NK-92 (cell line): ENCODE data around the gene TAF1D.
"Not testable (repeated sequence)": the region's sequence is repeated elsewhere in the genome, so short reads cannot be mapped to it uniquely, and the experiment has no call there.

Experiments used
- DNase-seq: peaks from one replicate; lab custom pipeline; 2025; ENCODE audit not compliant: unreplicated experiment; lab: John Stamatoyannopoulos, UW

The TAF1D gene

DNA sequence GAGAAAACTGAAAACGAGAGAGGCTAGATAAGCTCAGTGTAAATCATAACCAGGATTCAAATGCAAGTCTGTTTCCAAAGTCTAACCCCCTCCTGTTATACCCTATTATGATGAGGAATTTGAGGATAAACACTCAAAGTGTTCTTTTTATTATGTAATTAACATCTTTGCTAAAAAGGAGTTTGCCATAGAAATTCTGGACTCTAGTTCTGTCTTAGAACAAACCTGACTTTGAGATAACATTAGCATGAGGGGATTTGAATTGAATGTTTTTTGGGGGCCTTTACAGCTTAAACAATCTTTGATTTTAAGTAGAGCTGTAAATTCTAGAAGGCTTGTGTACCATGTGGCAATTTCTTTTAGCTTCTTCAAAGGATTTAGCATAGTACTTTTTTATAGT, 9.7 kb upstream of the TAF1D start:
- no peak for DNase-seq

DNA sequence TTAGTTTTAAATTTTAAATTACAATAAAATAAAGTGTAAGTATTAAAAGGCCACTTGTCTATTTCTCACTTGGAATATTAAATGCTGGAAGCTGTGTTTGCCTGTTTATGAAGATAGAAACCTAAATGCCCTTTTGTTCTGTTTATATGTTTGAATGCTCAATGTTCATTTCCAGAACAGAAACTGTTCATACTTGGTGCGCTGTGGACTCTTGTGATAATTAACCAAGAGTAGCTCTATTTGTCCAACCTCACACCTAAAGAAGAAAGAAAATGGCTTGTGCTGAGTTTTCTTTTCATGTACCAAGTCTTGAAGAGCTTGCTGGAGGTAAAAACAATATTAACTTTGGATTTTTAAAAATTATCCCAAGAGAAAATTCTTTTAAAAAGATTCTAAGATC, 5.8 kb upstream of the TAF1D start:
- DNase-seq: no peak

DNA sequence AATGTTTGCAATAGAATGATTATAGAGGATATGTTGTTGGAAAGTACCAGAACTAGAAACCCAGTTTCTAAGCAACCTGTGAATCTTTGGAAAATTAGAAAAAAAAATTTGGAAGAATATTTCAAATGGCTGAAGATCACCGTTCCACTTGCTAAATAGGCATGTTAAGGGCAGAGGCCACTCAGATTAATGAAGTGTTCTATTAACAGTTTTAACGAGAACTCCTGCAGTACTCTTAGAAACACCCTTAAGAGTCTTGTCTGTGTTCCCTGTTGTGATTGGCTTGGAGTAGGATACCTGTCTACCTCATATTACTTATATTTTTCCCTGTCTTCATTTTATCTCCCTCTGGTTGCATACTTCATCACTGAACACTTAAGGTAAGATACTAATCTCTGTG, 4.8 kb upstream of the TAF1D start:
- DNase-seq: no peak

DNA sequence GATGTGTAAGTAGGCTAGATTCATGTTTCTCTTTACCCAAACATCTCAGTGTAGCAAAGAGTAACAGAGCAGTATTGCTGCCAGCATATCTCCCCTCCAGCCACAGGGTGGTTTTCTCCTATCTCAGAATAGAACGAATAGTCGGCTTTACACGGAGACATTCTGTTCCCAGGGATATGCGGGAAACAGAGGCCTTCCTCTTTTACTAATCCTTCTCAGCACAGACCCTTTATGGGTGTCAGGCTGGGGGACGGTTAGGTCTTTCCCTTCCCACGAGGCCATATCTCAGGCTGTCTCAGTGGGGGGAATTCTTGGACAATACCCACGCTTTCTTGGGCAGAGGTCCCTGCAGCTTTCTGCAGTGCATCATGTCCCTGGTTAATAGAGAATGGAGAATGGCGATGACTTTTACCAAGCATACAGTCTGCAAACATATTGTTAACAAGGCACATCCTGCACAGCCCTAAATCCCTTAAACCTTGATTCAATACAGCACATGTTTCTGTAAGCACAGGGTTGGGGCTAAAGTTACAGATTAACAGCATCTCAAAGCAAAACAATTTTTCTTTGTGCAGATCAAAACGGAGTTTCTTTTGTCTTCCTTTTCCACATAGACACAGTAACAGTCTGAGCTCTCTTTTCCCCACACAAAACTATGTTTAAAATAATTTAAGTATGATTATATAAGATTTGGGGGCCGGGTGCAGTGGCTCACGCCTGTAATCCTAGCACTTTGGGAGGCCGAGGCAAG, 3.9 kb upstream of the TAF1D start:
- DNase-seq: not testable (repeated sequence)

DNA sequence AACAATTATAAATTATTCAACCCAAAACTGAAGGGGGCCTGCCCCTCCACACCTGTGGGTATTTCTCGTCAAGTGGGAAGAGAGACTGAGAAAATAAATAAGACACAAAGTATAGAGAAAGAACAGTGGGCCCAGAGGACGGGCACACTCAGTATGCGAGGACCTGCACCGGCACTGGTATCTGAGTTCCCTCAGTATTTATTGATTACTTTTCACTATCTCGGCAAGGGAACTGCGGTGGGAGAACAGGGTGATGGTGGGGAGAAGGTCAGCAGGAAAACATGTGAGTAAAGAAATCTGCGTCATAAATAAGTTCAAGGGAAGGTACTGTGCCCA, 3.3 kb upstream of the TAF1D start:
- DNase-seq: no peak

DNA sequence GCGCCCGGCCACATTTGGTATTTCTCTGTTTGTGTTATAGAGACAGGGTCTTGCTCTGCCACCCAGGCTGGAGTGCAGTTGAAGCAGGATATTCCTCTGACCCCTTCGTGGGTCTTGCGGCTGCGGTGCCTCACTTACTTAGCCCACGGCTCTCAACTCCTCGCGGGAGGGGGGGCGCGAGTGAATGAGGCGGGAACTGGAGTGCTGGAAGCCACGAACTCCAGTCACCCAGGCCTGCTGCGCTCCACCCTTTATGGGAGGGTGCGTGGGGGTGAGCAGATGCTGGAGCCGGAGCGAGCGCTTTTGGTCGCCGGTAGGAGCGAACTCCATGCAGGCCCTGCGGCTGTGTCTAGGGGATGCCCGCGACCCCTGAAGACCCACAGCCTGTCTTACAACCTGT, 2.0 kb upstream of the TAF1D start:
- DNase-seq: no peak

DNA sequence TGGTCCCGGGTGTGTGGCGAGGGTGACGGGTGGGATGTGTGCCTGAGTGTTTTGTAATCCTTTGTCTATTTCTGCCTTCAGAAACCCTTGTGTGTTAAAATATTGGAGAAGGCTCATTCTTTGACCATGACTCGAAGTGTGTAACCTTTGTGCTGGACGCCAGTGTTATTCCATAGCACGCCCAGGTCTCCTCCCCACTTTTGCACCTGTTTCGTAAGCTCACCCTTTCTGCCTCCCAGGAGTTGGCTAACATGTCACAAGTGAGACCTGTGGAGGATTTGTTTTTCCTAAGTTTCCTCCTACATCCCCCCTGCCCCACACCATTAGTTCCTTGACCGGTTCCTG, 559 bp upstream of the TAF1D start:
- no peak for DNase-seq

DNA sequence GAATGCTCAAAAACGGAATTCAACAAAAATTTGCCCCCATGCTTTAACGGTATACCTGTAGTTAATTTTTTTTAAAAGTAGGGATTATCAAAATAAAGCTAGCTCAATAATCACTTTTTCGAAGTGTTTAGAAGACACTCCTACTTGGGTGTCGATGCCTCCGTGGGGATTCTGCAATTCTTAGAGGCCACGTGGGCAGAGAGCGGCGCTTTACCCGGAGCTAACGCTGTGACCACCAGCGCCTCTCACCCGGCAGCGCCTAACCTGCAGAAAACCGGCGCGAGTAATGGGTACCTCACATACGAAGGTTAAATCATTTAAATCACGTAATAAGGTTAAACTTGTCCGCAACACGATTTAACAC, 583 bp downstream of the TAF1D start:
- no peak for DNase-seq

DNA sequence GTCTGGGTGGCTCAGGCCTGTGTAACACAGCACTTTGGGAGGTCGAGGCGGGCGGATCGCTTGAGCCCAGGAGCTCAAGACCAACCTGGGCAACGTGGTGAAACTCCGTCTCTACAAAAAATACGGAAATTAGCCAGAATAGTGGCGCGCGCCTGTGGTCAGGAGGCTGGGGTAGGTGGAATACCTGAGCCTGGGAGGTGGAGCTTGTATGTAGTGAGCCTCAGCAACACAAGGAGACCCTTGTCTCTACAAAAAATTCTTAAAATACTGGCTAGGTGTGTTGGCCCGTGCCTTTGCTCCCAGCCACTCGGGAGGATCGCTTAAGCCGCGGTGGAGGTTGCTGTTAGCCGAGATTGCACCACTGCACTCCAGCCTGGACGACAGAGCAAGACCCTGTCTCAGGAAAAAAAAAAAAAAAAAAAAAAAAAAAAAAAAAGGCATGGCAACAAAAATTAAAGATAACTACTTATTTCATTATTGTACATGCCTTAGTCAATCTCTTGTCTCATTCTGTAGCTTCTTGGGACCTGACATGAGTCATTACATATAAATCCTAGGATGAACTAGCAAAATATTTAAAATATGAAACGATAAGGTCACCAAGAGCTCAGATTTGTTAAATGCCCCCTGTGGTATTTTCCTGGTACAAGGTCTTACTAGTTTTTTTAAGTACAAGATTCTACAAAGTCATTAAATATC, 1.1 kb downstream of the TAF1D start:
- DNase-seq: no peak

DNA sequence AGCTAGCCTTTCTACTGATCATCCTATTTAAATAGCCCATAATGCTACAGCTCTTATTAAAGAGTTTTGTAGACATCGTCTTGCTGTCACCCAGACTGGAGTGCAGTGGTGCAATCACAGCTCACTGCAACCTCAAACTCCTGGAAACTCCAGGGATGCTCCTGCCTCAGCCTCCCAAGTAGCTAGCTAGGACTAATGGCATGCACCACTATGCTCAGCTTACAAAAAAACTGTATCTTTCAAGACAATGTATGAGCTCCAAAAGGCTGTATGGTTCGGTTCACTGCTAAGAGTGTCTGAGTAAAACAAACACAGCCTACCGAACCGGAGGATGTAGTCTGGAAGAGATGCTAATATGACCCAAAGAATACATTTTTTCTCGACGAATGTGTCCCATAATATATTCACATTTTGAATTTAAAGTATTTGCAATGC, 2.6 kb downstream of the TAF1D start:
- no peak for DNase-seq

DNA sequence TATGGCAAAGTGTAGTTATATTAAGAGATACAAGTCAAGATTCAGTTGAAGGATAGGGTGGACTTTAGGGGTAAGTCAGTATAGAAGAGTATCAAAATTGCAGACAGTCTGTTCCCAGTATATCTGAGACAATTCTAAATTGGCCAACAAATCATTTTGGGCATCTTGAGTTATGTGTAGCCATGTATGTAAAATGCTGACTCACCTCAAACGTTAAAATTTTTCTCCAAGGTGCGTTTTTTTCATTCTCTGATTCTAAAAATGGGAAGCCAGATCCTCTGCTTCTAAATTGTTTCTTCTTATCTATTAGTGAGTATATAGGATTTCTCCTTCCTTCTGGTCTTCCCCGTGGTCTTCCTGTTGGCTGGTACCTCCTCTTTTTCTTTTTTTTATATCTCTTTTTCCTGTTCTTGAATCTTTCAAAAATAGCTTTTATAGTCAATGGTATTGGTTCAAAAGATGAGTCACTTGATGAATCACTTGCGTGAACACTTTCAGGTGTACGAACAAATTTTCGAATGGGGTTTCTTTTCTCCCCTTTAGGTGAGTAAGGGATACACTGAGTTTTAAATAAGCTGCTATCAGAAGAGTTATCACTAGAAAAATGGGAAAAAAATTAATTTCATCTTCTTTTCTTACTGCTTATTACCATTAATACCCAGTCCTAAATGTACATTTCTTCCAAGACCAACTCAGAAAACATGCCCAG, 3.2 kb downstream of the TAF1D start:
- DNase-seq: no peak

DNA sequence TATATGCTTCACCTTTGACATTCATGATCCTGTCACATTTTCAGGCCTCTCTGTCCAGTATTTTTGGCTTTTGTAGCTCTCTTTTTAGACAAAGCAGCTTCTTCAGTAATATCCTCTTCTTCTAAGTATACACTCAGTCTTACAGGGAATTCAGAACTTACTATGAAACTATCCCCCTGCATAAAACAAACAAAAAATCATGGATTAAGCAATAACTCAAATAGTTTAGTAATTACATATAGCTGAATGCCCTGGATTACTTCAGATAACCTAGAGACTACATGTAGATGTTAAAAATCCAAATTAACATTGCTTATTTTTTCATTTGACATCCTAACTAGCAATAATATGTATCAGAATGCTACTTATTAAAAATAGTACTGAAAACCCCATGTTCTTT, 5.2 kb downstream of the TAF1D start:
- no peak for DNase-seq

DNA sequence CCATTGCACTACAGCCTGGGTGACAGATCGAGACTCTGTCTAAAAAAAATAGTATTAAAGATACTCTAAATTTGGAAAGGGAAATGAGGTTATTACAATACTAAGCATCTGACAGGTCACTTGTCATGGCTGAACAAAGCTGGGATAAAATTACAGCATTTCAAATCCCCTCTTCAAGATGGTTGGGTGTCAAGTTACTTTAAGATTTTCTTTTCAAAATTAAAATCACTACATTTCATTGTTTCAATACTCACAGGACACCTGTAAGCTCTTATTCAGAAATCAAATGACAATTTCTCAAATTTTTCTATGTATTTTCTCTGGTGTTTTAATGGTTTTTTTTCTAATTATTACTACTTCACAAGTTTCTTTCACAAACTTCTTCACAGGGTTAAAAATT, 5.7 kb downstream of the TAF1D start:
- DNase-seq: no peak

DNA sequence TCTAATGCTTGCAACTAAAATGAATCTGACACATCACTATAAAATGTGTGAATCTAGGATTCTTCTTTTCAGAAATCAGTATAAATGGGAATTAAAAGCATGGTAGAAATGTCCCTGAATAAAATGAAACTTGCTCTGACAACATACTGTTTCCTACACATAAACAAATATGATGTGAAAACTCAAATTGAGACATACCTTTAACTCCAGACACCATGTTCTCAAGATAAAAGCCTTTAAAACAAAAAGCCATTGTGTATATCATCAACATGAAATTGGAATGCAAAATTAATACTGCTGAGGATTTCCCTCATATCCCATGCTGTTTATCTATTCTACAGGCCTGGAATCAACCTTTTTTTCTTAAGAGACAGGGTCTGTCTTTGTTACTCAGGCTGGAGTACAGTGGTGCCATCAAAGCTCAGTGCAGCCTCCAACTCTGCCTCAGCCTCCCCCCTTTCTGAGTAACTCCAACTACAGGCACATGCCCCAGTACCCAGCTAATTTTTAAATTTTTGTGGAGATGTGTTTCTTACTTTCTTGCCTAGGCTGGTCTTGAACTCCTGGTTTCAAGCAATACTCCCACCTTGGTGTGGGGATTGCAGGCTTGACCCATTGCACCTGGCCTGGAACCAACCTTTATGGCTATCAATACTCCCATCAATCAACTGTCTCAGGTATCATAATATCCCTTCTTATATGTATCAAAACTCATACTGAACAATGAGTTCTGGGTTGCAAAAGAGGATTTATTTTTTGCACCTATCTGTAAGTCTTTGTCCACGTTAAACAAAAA, 6.7 kb downstream of the TAF1D start:
- no peak for DNase-seq

DNA sequence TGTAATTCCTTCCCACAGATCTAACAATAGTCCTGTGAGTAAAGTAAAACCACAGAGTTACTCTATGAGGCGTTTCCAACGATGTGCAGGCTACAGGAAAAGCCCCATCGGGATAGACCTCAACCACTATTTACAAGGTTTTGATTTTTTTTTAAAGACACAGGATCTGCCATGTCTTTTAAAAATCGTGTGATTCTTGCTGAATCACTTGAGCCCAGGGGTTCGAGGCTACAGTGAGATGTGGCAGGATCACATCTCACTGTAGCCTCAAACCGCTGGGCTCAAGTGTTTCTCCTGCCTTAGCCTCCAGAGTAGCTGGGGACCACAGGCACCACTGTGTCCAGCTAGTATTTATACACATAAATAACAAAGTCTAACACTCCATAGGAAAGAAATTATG, 7.8 kb downstream of the TAF1D start:
- no peak for DNase-seq

DNA sequence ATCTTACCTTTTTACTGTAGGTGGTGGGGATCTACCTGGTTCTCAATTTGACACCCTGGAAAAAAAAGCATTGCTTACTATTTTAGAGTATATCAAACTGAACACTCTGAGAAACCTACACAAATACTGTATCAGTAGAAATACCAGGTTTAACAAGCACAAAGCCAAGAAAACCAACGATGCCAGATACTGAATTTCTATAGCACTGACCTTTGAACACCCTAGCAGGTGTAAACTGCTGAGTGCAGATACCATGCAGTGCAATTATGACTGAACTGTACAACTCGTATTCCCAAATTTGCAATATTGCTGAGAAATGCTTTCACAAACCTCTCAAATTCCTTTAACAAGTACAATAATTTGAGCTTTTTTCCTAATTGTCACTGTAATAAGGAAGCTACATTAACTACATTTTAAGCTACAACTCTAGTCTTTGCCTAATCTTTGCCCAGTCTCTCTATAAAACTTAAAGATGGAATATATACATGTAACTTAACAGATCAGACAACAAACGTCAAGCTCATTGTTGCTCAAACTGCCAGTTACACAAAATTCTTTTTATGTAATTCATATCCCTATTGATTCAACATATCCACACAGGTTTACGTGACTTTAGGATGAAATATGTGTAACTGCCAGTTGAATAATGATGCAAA, 8.9 kb downstream of the TAF1D start:
- DNase-seq: no peak

DNA sequence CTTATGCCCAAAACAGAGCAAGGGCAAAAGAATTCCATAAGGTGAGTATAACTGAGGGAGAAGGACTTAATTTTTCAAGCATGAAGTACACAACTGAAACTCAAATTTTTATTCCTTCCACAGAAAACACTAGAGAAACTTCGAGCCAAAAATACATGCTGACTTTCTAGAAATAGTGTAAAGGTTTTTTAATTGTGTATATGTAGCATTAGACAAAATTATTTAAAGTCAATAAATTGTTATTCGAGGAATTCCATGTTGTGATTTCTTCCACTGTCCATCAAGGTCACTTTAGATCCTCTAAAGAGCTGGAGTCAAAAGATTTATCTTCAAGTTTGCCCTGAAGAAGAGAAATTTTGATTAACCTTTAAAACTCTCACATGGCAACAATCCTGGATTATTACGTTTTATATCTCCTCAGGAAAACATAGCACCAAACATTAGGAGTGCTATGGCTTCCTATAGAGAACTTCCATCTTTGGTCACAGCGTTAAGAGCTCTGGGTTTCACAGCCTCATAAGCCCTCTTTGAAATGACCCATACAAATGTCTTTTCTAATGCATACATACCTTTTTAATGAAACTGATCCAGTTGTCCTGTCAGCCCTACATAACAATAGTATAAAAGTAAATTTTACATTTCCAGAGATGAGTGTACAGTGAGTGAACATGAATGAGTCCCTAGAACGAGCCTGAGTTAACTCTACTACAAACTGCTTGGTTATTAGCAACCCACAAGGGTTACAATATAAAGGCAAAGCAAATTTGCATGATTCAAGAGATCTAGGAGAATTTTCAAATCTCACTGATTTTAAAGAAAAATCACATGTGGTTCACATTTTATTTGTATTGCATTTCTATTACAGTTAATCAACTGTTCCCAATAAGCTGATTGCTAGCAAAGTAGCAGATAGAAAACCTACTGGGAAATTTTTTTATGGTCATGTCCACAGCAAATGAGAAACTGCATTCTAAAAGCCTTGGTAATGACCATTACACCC, 10.9 kb downstream of the TAF1D start:
- DNase-seq: no peak

DNA sequence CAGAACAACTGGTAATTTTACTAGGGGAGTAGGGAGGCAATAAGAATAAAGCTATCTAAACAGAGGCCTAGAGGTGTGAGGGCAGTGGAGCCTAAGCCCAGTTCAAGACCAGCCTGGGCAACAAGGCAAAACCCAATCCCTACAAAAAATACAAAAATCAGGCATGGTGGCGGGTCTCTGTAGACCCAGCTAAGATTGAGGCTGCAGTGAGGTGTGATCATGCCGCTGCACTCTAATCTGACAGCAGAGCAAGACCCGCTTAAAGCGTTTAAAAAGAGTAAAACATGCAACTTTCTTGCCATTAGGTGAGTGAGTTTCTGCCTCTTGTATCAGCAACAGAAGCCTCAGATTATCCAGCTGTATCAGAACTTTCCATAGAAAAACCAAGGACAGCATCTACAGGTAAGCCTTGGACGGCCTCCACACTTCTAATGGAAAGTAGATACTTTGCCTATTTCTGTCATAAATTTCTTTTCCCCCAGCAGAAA, 12.1 kb downstream of the TAF1D start:
- DNase-seq: no peak

DNA sequence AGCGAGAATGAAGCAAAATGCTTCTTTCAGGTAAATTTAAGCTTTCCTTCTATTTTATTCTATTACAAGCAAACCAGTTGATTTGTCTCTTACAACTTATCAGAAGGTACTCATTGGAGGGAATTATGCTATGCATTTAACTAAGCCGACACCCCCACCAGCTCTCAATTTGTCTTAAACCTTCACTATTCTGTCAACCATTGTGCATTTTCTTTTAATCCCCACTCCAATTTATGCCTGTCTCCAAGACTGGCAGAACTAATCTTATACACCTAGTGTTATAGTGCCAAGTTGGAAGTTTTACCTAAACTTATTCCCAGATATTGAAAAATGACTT, 12.5 kb downstream of the TAF1D start:
- no peak for DNase-seq
